Measurements from ENCODE around the gene MUC2.

DNA sequence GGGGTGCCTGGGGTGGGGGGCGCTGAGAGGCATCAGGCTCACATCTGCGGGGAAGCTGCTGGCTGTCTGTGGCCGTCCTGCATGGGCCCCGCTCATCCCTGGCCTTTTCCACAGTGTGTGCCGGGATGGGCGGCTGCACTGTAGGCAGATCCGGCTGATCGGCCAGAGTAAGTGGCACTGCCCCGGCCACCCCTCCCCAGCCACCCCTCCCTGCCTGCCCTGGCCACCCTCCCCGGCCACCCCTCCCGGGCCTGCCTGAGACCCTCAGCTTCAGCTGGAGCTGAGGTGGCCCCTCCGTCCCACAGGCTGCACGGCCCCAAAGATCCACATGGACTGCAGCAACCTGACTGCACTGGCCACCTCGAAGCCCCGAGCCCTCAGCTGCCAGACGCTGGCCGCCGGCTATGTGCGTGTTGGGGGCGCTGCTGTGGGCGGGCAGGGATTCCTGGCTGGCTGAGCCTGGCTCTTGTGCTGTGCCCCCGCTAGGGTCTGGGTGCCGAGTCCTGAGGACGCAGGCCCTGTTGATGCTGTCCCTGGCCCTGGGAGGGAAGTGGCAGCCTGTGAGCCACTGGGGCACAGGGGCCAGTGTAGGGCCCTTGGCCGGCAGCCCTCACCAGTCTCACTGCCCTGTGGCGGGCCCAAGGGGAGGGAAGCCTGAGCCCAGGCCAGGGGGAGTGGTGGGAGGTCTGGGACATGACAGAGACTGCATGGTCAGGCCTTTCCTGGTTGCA, 10.9 kb downstream of the MUC2 start:
- TF ChIP-seq, protein P1, sequence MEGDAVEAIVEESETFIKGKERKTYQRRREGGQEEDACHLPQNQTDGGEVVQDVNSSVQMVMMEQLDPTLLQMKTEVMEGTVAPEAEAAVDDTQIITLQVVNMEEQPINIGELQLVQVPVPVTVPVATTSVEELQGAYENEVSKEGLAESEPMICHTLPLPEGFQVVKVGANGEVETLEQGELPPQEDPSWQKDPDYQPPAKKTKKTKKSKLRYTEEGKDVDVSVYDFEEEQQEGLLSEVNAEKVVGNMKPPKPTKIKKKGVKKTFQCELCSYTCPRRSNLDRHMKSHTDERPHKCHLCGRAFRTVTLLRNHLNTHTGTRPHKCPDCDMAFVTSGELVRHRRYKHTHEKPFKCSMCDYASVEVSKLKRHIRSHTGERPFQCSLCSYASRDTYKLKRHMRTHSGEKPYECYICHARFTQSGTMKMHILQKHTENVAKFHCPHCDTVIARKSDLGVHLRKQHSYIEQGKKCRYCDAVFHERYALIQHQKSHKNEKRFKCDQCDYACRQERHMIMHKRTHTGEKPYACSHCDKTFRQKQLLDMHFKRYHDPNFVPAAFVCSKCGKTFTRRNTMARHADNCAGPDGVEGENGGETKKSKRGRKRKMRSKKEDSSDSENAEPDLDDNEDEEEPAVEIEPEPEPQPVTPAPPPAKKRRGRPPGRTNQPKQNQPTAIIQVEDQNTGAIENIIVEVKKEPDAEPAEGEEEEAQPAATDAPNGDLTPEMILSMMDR (IDR thresholded peaks at IDR 0.05; ENCODE audit: insufficient read depth, low read length) = no peak
- TF ChIP-seq POLR2AphosphoS5 (IDR thresholded peaks at IDR 0.05; ENCODE audit: low read depth) = no peak
- TF ChIP-seq GABPA (IDR thresholded peaks at IDR 0.05; ENCODE audit: low read depth) = no peak
- TF ChIP-seq, protein P2, sequence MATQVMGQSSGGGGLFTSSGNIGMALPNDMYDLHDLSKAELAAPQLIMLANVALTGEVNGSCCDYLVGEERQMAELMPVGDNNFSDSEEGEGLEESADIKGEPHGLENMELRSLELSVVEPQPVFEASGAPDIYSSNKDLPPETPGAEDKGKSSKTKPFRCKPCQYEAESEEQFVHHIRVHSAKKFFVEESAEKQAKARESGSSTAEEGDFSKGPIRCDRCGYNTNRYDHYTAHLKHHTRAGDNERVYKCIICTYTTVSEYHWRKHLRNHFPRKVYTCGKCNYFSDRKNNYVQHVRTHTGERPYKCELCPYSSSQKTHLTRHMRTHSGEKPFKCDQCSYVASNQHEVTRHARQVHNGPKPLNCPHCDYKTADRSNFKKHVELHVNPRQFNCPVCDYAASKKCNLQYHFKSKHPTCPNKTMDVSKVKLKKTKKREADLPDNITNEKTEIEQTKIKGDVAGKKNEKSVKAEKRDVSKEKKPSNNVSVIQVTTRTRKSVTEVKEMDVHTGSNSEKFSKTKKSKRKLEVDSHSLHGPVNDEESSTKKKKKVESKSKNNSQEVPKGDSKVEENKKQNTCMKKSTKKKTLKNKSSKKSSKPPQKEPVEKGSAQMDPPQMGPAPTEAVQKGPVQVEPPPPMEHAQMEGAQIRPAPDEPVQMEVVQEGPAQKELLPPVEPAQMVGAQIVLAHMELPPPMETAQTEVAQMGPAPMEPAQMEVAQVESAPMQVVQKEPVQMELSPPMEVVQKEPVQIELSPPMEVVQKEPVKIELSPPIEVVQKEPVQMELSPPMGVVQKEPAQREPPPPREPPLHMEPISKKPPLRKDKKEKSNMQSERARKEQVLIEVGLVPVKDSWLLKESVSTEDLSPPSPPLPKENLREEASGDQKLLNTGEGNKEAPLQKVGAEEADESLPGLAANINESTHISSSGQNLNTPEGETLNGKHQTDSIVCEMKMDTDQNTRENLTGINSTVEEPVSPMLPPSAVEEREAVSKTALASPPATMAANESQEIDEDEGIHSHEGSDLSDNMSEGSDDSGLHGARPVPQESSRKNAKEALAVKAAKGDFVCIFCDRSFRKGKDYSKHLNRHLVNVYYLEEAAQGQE (IDR thresholded peaks at IDR 0.05; ENCODE audit: insufficient replicate concordance, low read depth) = no peak
- no peak for TF ChIP-seq SPI1 (IDR thresholded peaks at IDR 0.05; ENCODE audit: borderline replicate concordance, low read depth)
